GM21576 (cell line): ENCODE data around the gene CPA4.

ENCODE experiments used
- ATAC-seq: cut with Tn5 transposase; IDR thresholded peaks from one replicate; pipeline ENCODE4 v1.9.1; 2021; ENCODE audit warnings: mild to moderate bottlenecking, moderate library complexity; ENCODE audit not compliant: unreplicated experiment

The CPA4 gene

GRCh38 chr7:130363026-130363847 lies 70.3 kb downstream of the CPA4 start:
- ATAC-seq, result no peak

- ATAC-seq, result no peak
Observed at GRCh38 chr7:130364451-130364850, 71.5 kb downstream of the CPA4 start.

GRCh38 chr7:130365088-130365487 lies 72.1 kb downstream of the CPA4 start:
- ATAC-seq, result no peak

GRCh38 chr7:130365511-130366441 lies 72.8 kb downstream of the CPA4 start:
- peak; percentile 53 for ATAC-seq

- ATAC-seq, result no peak
Observed at GRCh38 chr7:130366564-130366963, 73.6 kb downstream of the CPA4 start.

- no peak for ATAC-seq
Observed at GRCh38 chr7:130367088-130367755, 74.3 kb downstream of the CPA4 start.

- ATAC-seq, result no peak
Observed at GRCh38 chr7:130367836-130368746, 75.1 kb downstream of the CPA4 start.

- ATAC-seq, result no peak
Observed at GRCh38 chr7:130369110-130369711, 76.2 kb downstream of the CPA4 start.

- no peak for ATAC-seq
Observed at GRCh38 chr7:130369831-130370550, 77.0 kb downstream of the CPA4 start.

- no peak for ATAC-seq
Observed at GRCh38 chr7:130371046-130371445, 78.1 kb downstream of the CPA4 start.

GRCh38 chr7:130372402-130373165 lies 79.6 kb downstream of the CPA4 start:
- no peak for ATAC-seq
